ENCODE data around the gene PDE6C.

PDE6C gene

GRCh38 chr10:93599778-93600177, 12.6 kb upstream of the PDE6C start:
- Histone ChIP-seq H3K9ac (no peak overlapping the region), H3K27ac (no peak overlapping the region), H3K4me3 (no peak overlapping the region), H3K27me3 (no peaks in the 10 kb centered on the region), H3K4me1 (no peaks in the 10 kb centered on the region), H3K36me3 (no peaks in the 10 kb centered on the region), H4K20me1 (no peaks in the 10 kb centered on the region), H3K9me3 (replicated peaks in 1 of 11) (peaks cover 5 to 20% (median 13%) of the 10 kb centered on the region in 11 experiments; a peak in 19 of 22 replicates), H3K4me2 (no peak overlapping the region)
- TF ChIP-seq Cebpa-rat (IDR thresholded peaks at IDR 0.05) = no peak

- no peaks in the 10 kb centered on the region for H4K20me1 ChIP-seq
- no peaks in the 10 kb centered on the region for H3K4me1 ChIP-seq
- H3K27me3 ChIP-seq = no peaks in the 10 kb centered on the region
- no peak overlapping the region for H3K27ac ChIP-seq
- no peak overlapping the region for H3K4me2 ChIP-seq
- no peak overlapping the region for H3K4me3 ChIP-seq
- no peak overlapping the region for H3K9ac ChIP-seq
- no peak for TF ChIP-seq Cebpa-rat (IDR thresholded peaks at IDR 0.05)
- H3K36me3 ChIP-seq = no peaks in the 10 kb centered on the region
- H3K9me3 ChIP-seq (replicated peaks in 1 of 11) = peaks cover 5 to 20% (median 13%) of the 10 kb centered on the region in 11 experiments; a peak in 19 of 22 replicates
Measured at GRCh38 chr10:93600446-93601145, 11.7 kb upstream of the PDE6C start.

- H3K9me3 ChIP-seq (replicated peaks in 1 of 11) = peaks cover 5 to 20% (median 13%) of the 10 kb centered on the region in 11 experiments; a peak in 19 of 22 replicates
- no peak within 1 kb of the TSS for H3K4me2 ChIP-seq
- H4K20me1 ChIP-seq = no peaks in the 10 kb centered on the region
- TF ChIP-seq Cebpa-rat (IDR thresholded peaks at IDR 0.05) = no peak
- no peaks in the 10 kb centered on the region for H3K27me3 ChIP-seq
- no peaks in the 10 kb centered on the region for H3K4me1 ChIP-seq
- no peak within 1 kb of the TSS for H3K9ac ChIP-seq
- H3K36me3 ChIP-seq = no peaks in the 10 kb centered on the region
- H3K27ac ChIP-seq = no peak within 1 kb of the TSS
- H3K4me3 ChIP-seq = no peak within 1 kb of the TSS
Measured at GRCh38 chr10:93601146-93601773, 11.1 kb upstream of the PDE6C start, which contains the start of gene RBP4. Gene RBP4 (minus strand): TSS chr10:93601235. CDS start chr10:93601028, 207 bp downstream.

GRCh38 chr10:93601774-93602162, 10.6 kb upstream of the PDE6C start:
- H3K27me3 ChIP-seq = no peaks in the 10 kb centered on the region
- H3K27ac ChIP-seq = no peak overlapping the region
- no peak overlapping the region for H3K9ac ChIP-seq
- TF ChIP-seq Cebpa-rat (IDR thresholded peaks at IDR 0.05) = no peak
- H3K4me2 ChIP-seq = no peak overlapping the region
- no peaks in the 10 kb centered on the region for H3K4me1 ChIP-seq
- H3K36me3 ChIP-seq = no peaks in the 10 kb centered on the region
- H4K20me1 ChIP-seq = no peaks in the 10 kb centered on the region
- H3K4me3 ChIP-seq = no peak overlapping the region
- H3K9me3 ChIP-seq (replicated peaks in 1 of 11) = peaks cover 5 to 20% (median 13%) of the 10 kb centered on the region in 11 experiments; a peak in 19 of 22 replicates

- no peaks in the 10 kb centered on the region for H3K27me3 ChIP-seq
- no peaks in the 10 kb centered on the region for H3K4me1 ChIP-seq
- TF ChIP-seq Cebpa-rat (IDR thresholded peaks at IDR 0.05) = no peak
- no peak overlapping the region for H3K4me2 ChIP-seq
- no peaks in the 10 kb centered on the region for H3K36me3 ChIP-seq
- H3K27ac ChIP-seq = no peak overlapping the region
- H3K9ac ChIP-seq = no peak overlapping the region
- H4K20me1 ChIP-seq = no peaks in the 10 kb centered on the region
- peaks cover 5 to 20% (median 13%) of the 10 kb centered on the region in 11 experiments; a peak in 19 of 22 replicates for H3K9me3 ChIP-seq (replicated peaks in 1 of 11)
- H3K4me3 ChIP-seq = no peak overlapping the region
Measured at GRCh38 chr10:93603023-93603422, 9.3 kb upstream of the PDE6C start.

GRCh38 chr10:93604146-93604545, 8.2 kb upstream of the PDE6C start:
- Histone ChIP-seq H3K36me3 (no peaks in the 10 kb centered on the region), H3K27me3 (no peaks in the 10 kb centered on the region), H3K4me3 (no peak overlapping the region), H3K9me3 (replicated peaks in 1 of 11) (peaks cover 5 to 20% (median 13%) of the 10 kb centered on the region in 11 experiments; a peak in 19 of 22 replicates), H4K20me1 (no peaks in the 10 kb centered on the region), H3K27ac (no peak overlapping the region), H3K4me2 (no peak overlapping the region), H3K4me1 (no peaks in the 10 kb centered on the region), H3K9ac (no peak overlapping the region)
- TF ChIP-seq Cebpa-rat (IDR thresholded peaks at IDR 0.05) = no peak

GRCh38 chr10:93608421-93608820, 3.9 kb upstream of the PDE6C start:
- Histone ChIP-seq H3K27ac (no peak overlapping the region), H3K27me3 (no peaks in the 10 kb centered on the region), H3K4me3 (no peak overlapping the region), H4K20me1 (no peaks in the 10 kb centered on the region), H3K4me1 (peaks cover 0 to 9% (median 6%) of the 10 kb centered on the region in 10 experiments; a peak in 10 of 20 replicates), H3K9ac (no peak overlapping the region), H3K36me3 (no peaks in the 10 kb centered on the region), H3K9me3 (replicated peaks in 1 of 11) (no peaks in the 10 kb centered on the region; a peak in 1 of 22 replicates), H3K4me2 (no peak overlapping the region)
- no peak for TF ChIP-seq Cebpa-rat (IDR thresholded peaks at IDR 0.05)

GRCh38 chr10:93613126-93613525, 789 bp downstream of the PDE6C start:
- H3K4me2 ChIP-seq = no peak overlapping the region
- no peaks in the 10 kb centered on the region for H3K36me3 ChIP-seq
- H4K20me1 ChIP-seq = no peaks in the 10 kb centered on the region
- H3K9me3 ChIP-seq (replicated peaks in 1 of 11) = no peaks in the 10 kb centered on the region
- no peak overlapping the region for H3K9ac ChIP-seq
- no peak overlapping the region for H3K27ac ChIP-seq
- TF ChIP-seq Cebpa-rat (IDR thresholded peaks at IDR 0.05) = no peak
- H3K27me3 ChIP-seq = no peaks in the 10 kb centered on the region
- no peak overlapping the region for H3K4me3 ChIP-seq
- H3K4me1 ChIP-seq = peaks cover 8 to 45% (median 27%) of the 10 kb centered on the region in 10 experiments

- Histone ChIP-seq H3K4me2 (peak overlapping the region in 3 of 11 experiments; percentile 73 to 84 (median 78); a peak in 5 of 22 replicates), H3K36me3 (no peaks in the 10 kb centered on the region), H3K27me3 (no peaks in the 10 kb centered on the region), H3K9ac (no peak overlapping the region), H3K4me3 (no peak overlapping the region), H3K27ac (0 out of 22 replicates have a peak overlapping the region, but pooled peaks of 1 of the 11 experiments have one; percentile 65), H3K4me1 (peaks cover 8 to 45% (median 27%) of the 10 kb centered on the region in 10 experiments), H3K9me3 (replicated peaks in 1 of 11) (no peaks in the 10 kb centered on the region), H4K20me1 (no peaks in the 10 kb centered on the region)
- TF ChIP-seq Cebpa-rat (IDR thresholded peaks at IDR 0.05) = no peak
Measured at GRCh38 chr10:93614101-93614825, 1.9 kb downstream of the PDE6C start.
